ENCODE results near the gene GARNL3. TPM values are rescaled to one million over a fixed set of nuclear protein-coding genes. Genes with fewer than 3 reads are reported as not detected.
A peak's percentile ranks its signal among the peaks of the same experiment; 100 is the strongest.

GARNL3 gene
- total and polyA plus RNA-seq, 7 donors = 1.2 to 4.8 (median 2.2) TPM

- no peak for DNase-seq
- Histone ChIP-seq H3K27ac (peak overlapping the region; percentile 19), H3K4me1 (peaks cover 36% of the 10 kb centered on the region)
Observed at GRCh38 chr9:127311239-127311741, 46.7 kb downstream of the GARNL3 start.

GRCh38 chr9:127313042-127313560, 48.5 kb downstream of the GARNL3 start:
- peaks cover 0 to 10% of the 10 kb centered on the region in 2 donors for H3K36me3 ChIP-seq (ENCODE audit: insufficient read depth in 1 of 2, low read depth in 1 of 2)
- ATAC-seq = no peak
- peaks cover 25% of the 10 kb centered on the region for H3K4me1 ChIP-seq
- H3K4me3 ChIP-seq = no peak overlapping the region
- intact Hi-C loops (cut with DNase I) = no loop called here
- H3K27ac ChIP-seq = no peak overlapping the region
- no peak for DNase-seq
- WGBS, 3 donors = 87 to 97% (median 88%) methylated on average over 7 of the region's 7 CpGs
- H3K27me3 ChIP-seq (ENCODE audit: insufficient read depth in 3 of 3, low read length in 2 of 3) = no peaks in the 10 kb centered on the region
- no peak for TF ChIP-seq CTCF (IDR thresholded peaks at IDR 0.05)
- H3K9me3 ChIP-seq = no peaks in the 10 kb centered on the region

More at GRCh38 chr9:127311239-127311741, 46.7 kb downstream of the GARNL3 start:
- TF ChIP-seq CTCF (IDR thresholded peaks at IDR 0.05) = peak; percentile 43
- no peak overlapping the region for H3K4me3 ChIP-seq
- peak in 2 of 4 donors; percentile 29 to 68 for ATAC-seq
- intact Hi-C loops (cut with DNase I) = no loop called here
- peaks cover 0 to 10% of the 10 kb centered on the region in 2 donors for H3K36me3 ChIP-seq (ENCODE audit: insufficient read depth in 1 of 2, low read depth in 1 of 2)
- 24 to 39% (median 25%) methylated on average over 5 of the region's 5 CpGs for WGBS, 3 donors
- no peaks in the 10 kb centered on the region for H3K9me3 ChIP-seq
- H3K27me3 ChIP-seq (ENCODE audit: insufficient read depth in 3 of 3, low read length in 2 of 3) = no peaks in the 10 kb centered on the region

- TF ChIP-seq CTCF (IDR thresholded peaks at IDR 0.05) = no peak
- DNase-seq (no peak), ATAC-seq (peak in 1 of 4 donors; percentile 20)
- no peaks in the 10 kb centered on the region for H3K27me3 ChIP-seq (ENCODE audit: insufficient read depth in 3 of 3, low read length in 2 of 3)
- intact Hi-C loops (cut with DNase I) = no loop called here
- H3K9me3 ChIP-seq = no peaks in the 10 kb centered on the region
- H3K36me3 ChIP-seq (ENCODE audit: insufficient read depth in 1 of 2, low read depth in 1 of 2) = peaks cover 0 to 10% of the 10 kb centered on the region in 2 donors
- H3K4me1 ChIP-seq = peaks cover 27% of the 10 kb centered on the region
- no peak overlapping the region for H3K4me3 ChIP-seq
- WGBS, 3 donors = 68 to 95% (median 80%) methylated on average over 2 of the region's 2 CpGs
- no peak overlapping the region for H3K27ac ChIP-seq
Observed at GRCh38 chr9:127314911-127315310, 50.3 kb downstream of the GARNL3 start.

GRCh38 chr9:127316586-127317323, 52.2 kb downstream of the GARNL3 start:
- Histone ChIP-seq H3K27me3 (ENCODE audit: insufficient read depth in 3 of 3, low read length in 2 of 3) (no peaks in the 10 kb centered on the region), H3K4me3 (no peak overlapping the region), H3K9me3 (no peaks in the 10 kb centered on the region), H3K4me1 (peaks cover 23% of the 10 kb centered on the region), H3K27ac (peak overlapping the region; percentile 9), H3K36me3 (ENCODE audit: insufficient read depth in 1 of 2, low read depth in 1 of 2) (peaks cover 0 to 10% of the 10 kb centered on the region in 2 donors)
- TF ChIP-seq CTCF (IDR thresholded peaks at IDR 0.05) = no peak
- peak in 1 of 4 donors; percentile 48 for ATAC-seq
- DNase-seq = no peak
- intact Hi-C loops (cut with DNase I) = no loop called here
- 70 to 71% (median 70%) methylated on average over 5 of the region's 5 CpGs for WGBS, 3 donors

Measured in psoas muscle (tissue), 8 donors.